Measurements from ENCODE around the gene CPNE2.

The CPNE2 gene

DNA sequence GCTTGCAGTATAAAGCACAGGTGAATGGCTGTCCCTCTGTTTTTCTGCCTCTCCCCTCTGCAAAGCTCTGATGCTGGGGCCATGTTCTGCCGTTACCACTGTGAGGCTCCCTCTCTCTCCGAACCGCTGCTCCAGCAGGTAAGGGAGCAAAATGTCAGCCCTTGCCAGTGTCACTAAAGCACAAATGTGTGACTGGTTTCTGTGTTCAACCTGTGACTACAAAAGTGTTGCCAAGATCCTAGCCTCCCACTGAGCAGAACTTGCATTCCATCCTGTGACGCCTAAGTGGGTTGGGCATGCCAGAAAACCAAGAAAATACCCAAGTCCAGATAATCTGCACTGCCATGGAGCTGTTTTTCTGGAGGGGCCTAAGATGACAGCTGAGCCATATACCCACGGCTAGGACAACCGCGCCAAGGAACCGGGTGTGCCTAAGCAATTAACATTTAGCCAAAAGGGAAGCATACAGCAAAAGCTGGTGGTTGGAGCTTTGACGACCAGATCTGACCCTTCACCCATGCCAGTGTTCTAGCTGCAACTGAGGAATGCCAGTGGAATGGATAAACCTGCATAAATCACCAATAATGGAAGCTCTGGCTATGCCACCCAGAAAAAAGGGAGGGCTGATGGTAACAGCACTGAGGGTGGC is 58.4 kb downstream of the CPNE2 start:
- DNase-seq (ENCODE audit: low read depth): no peak

GRCh38 chr16:57151369-57151768 is 59.0 kb downstream of the CPNE2 start:
- TF ChIP-seq CTCF (IDR thresholded peaks at IDR 0.05; ENCODE audit: low read length, missing control alignments): no peak
- H3K4me3 ChIP-seq (replicated peaks; ENCODE audit: low read depth, low read length): no peak overlapping the region
- DNase-seq (ENCODE audit: low read depth): no peak

More for the DNA sequence above, 58.4 kb downstream of the CPNE2 start:
- no peak overlapping the region for H3K4me3 ChIP-seq (replicated peaks; ENCODE audit: low read depth, low read length)
- TF ChIP-seq CTCF (IDR thresholded peaks at IDR 0.05; ENCODE audit: low read length, missing control alignments): no peak

- no peak overlapping the region for H3K4me3 ChIP-seq (replicated peaks; ENCODE audit: low read depth, low read length)
- no peak for DNase-seq (ENCODE audit: low read depth)
- no peak for TF ChIP-seq CTCF (IDR thresholded peaks at IDR 0.05; ENCODE audit: low read length, missing control alignments)
These were observed 60.0 kb downstream of the CPNE2 start for GRCh38 chr16:57152096-57153093.

GRCh38 chr16:57153841-57154240 is 61.5 kb downstream of the CPNE2 start:
- DNase-seq (ENCODE audit: low read depth): no peak
- no peak overlapping the region for H3K4me3 ChIP-seq (replicated peaks; ENCODE audit: low read depth, low read length)
- TF ChIP-seq CTCF (IDR thresholded peaks at IDR 0.05; ENCODE audit: low read length, missing control alignments): no peak

DNA sequence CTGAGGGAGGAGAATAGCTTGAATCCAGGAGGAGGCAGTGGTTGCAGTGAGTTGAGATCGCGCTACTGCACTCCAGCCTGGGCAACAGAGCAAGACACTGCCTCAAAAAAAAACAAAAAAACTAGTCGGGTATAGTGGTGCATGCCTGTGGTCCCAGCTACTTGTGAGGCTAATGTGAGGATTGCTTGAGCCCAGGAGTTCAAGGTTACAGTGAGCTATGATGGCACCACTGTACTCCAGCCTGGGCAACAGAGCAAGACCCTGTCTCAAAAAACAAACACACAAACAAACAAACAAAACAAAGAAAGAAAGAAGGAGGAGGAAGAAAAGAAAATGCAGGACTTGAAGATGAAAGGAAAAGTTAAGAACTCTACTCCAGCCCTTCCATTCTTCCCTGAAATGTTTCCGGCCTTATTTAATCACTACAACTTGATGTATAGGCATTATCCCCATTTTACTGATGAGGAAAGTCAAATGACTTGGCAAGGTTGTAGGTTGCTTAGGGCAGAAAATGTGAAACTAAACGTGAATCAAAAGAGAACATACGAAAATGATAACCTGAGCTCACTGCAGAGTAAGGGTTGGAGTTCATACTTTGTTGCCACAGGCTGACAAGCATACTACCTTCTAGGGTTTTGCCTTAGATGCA is 63.4 kb downstream of the CPNE2 start:
- no peak for TF ChIP-seq CTCF (IDR thresholded peaks at IDR 0.05; ENCODE audit: low read length, missing control alignments)
- no peak for DNase-seq (ENCODE audit: low read depth)

DNA sequence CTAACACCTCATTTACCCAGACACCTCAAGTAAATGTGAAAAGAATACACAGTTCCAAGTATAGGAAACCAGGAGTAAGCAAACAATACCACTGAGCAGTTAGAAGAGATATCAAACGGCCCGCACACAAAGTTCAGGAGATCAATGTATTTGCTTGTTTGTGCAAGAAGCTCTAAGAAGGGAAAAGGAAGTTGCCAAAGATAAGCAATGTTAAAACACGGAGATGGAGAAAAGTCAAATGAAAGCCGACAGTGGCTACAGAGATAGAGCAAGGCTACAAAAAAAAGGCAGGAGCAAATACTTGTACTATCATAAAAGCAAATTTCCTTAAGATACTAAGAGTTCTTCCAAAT is 63.9 kb downstream of the CPNE2 start:
- no peak for TF ChIP-seq CTCF (IDR thresholded peaks at IDR 0.05; ENCODE audit: low read length, missing control alignments)
- no peak for DNase-seq (ENCODE audit: low read depth)
- no peak overlapping the region for H3K4me3 ChIP-seq (replicated peaks; ENCODE audit: low read depth, low read length)

More for the DNA sequence above, 63.4 kb downstream of the CPNE2 start:
- H3K4me3 ChIP-seq (replicated peaks; ENCODE audit: low read depth, low read length): no peak overlapping the region

All from fibroblast of pulmonary artery (primary cell).